Esophagus squamous epithelium (tissue), 4 donors: ENCODE measurements around the gene METTL18.

Experiments
- POLR2A ChIP-seq, 4 donors: fragments of 450-650 bp; IDR thresholded peaks; one replicate each; pipeline ENCODE4 v1.6.1; 2017; ENCODE audit warnings: antibody characterized with exemption in 4 of 4, mild to moderate bottlenecking in 4 of 4, moderate library complexity in 3 of 4
- TF ChIP-seq, protein P1 (sequence below), 6 experiments: fragments of 450-650 bp in 4 of 6; fragments of 200-600 bp in 2 of 6; sonication (generic) in 2 of 6; IDR thresholded peaks; one replicate each; pipeline ENCODE4 v1.5.1; 2016 to 2019; ENCODE audit warnings: antibody characterized with exemption in 6 of 6, mild to moderate bottlenecking in 4 of 6, moderate library complexity in 4 of 6

DNA sequence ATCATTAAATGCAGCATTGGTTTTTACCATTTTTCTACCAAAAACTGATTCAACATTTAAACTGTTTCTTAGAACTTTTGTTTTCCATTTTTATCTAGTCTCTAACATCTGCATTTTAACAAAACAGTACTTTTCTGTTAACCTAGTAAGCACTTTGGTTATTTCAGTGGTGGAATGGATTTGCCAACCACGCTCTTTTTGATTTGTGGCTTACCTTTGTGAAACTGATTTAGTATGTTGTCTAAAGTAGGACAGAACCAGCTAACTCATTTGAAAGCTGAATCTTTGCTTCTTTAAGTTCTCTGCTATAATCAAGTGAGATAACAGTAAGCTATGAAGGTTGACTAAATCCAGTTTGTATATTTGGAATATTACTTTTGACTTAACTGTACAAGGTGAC lies 41.5 kb upstream of the METTL18 start:
- TF ChIP-seq, protein P1, sequence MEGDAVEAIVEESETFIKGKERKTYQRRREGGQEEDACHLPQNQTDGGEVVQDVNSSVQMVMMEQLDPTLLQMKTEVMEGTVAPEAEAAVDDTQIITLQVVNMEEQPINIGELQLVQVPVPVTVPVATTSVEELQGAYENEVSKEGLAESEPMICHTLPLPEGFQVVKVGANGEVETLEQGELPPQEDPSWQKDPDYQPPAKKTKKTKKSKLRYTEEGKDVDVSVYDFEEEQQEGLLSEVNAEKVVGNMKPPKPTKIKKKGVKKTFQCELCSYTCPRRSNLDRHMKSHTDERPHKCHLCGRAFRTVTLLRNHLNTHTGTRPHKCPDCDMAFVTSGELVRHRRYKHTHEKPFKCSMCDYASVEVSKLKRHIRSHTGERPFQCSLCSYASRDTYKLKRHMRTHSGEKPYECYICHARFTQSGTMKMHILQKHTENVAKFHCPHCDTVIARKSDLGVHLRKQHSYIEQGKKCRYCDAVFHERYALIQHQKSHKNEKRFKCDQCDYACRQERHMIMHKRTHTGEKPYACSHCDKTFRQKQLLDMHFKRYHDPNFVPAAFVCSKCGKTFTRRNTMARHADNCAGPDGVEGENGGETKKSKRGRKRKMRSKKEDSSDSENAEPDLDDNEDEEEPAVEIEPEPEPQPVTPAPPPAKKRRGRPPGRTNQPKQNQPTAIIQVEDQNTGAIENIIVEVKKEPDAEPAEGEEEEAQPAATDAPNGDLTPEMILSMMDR (IDR thresholded peaks at IDR 0.05): no peak
- TF ChIP-seq POLR2A (IDR thresholded peaks at IDR 0.05): no peak
